Measurements from ENCODE around the gene DOCK10.

The DOCK10 gene

DNA sequence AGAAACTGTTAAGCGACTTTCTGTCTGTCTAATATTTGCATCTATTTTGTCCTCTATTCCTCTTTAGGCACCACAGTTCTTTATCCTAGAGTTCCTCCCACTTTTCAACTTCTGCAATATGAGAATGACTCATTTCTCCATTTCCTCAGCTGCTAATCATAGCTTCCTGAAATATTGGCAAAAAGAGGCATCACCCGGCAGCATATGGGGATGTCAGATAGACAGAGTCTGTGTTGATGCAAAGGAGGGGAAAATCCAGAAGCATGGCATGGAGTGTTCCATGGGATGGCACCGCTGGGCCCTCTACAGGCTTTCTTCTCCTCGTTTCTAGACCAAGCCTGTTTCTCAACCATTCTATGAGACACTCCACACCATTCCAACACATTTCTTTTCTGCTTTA is 93.4 kb downstream of the DOCK10 start:
- DNase-seq (ENCODE audit: low read depth in 2 of 2): no peak

DNA sequence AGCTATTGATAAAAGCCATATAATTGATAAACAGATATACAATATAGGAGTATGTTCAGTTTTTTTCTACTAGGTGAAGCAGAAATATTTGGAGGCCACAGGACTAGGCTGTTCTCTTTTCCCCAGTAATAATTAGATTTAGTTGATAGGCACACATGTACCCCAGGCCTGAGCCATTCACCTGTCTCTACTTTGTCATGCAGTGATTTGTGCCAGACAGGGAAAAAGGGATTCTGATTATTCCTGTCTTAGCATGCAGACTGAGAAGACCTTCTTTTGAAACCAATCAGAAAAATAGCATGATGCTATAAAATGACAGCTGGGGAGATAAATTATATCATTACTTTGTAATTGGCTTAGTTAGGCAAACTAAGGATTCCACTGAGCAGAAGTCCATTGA is 94.3 kb downstream of the DOCK10 start:
- DNase-seq (ENCODE audit: low read depth in 2 of 2): no peak

DNA sequence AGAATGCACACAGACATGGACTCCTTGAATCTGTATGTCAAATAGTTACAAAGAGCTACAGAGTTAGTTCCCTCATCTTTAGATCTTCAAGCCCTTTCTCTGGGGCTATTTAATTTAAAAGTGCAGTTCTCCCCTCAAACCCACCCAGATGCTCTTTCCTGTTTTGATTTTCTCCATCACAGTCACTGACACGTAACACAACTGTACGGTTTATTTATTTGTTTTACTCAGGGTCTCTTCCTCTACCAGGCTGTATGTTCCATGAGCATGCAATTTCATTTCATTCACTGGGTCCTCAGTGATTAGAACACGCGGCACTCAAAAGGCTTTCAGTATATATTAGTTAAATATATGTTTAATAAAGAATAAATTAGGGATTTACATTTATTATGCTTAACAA is 94.7 kb downstream of the DOCK10 start:
- DNase-seq (ENCODE audit: low read depth in 2 of 2): no peak

DNA sequence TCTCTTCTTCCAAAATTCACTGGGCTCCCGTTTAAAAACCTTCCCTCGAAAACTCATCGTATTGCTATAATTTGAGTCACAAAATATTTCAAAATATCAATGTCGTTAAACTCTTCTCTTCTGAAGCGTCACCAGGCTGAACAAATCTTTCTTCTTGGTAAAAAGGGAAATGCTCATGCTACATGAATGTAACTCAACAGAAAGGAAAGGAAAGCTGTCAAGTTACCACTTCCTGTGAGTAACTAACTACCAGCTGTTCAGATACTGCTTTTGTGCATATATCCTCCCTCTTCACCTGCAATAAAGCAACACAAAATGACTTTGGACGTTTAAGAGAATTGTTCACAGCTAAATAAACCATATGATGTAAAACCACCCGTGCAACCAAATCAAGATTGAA is 95.4 kb downstream of the DOCK10 start:
- no peak for DNase-seq (ENCODE audit: low read depth in 2 of 2)

DNA sequence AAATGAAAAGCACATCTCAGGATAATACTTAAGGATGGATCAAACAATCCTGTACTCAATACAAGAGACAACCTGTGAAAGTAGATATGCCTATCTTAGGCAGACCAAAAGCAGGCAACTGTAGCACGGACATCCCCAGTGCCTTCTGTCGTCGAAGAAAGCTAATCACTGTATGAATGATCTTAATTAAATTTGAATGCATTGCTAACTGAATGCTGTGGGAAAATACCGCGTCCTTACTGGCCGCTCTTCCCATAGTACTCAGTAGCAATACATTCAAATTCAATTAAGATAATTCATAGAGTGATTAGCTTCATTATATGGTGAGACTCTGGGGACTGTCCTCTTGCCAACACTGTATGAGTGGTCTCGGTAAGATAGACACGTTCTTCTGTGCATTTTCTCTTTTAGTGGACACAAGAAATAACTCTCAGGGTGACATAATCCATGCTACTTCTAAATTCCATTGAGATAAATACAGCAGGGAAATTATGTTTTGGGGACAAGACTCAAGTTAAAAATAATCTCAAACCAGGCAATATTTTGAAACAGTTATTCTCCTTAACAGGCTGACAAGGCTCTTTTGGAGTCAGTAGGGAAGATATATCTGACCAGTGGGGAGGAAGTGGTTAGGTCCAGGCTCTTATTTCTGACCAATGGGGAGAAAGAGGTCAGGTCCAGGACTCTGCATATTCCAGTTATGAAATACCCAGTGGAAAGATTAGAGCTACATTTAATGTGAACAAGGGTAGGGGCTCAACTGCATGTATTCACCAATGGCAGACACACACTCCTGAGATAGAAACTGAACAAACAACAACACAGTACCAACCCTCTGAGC is 97.3 kb downstream of the DOCK10 start:
- no peak for DNase-seq (ENCODE audit: low read depth in 2 of 2)

DNA sequence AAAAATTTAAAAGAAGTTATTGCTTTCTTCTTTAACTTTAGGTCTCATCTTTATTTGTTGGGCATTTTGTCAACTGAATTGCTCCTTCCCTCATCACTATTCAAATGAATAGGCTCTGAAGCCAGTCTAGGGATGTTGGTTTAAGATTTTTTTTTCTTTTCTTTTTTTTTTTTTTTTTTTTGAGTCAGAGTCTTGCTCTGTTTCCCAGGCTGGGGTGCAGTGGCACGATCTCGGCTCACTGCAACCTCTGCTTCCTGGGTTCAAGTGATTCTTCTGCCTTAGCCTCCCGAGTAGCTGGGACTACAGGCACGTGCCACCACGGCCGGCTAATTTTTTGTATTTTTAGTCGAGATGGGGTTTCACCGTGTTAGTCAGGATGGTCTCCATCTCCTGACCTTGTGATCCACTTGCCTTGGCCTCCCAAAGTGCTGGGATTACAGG is 98.6 kb downstream of the DOCK10 start:
- peak in 1 of 2 donors; percentile 43 for DNase-seq (ENCODE audit: low read depth in 2 of 2)

DNA sequence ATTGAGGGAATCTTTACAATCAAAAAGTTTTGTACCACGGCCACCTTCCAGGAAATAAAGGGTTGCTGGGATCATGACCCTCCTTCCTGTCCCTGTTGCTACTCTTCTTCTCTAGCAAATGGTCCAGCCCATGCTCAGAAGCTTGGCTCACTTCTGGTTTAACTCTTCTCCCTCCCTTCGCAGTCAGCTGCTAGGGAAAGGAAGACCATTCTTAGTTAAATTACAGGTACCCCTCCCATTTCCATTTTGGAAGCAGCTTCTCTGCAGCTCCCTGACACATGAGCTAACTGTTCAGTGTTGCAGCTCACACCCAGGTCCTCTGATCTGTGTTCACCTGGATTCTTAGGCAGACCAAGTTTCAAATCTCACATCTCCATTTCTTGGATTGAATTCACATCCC is 100.3 kb downstream of the DOCK10 start:
- no peak for DNase-seq (ENCODE audit: low read depth in 2 of 2)

DNA sequence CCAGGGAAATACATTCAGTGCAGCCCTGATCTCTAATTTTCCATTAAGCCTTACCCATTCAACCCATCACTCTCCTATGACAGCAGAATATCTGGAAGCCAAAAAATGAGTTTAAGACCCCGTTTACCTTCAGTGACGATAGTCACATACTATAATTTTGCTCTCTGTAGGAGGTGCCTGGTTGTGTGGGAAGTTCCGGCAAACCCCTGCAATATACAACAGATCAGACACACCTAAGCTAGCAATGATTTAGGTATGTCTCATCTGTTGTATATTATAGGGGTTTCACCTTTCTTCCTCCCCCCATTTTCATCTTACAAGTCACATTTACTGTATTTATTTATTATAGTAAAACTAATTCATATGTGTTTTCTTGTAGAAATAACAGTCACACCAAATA is 101.7 kb downstream of the DOCK10 start:
- DNase-seq (ENCODE audit: low read depth in 2 of 2): no peak

DNA sequence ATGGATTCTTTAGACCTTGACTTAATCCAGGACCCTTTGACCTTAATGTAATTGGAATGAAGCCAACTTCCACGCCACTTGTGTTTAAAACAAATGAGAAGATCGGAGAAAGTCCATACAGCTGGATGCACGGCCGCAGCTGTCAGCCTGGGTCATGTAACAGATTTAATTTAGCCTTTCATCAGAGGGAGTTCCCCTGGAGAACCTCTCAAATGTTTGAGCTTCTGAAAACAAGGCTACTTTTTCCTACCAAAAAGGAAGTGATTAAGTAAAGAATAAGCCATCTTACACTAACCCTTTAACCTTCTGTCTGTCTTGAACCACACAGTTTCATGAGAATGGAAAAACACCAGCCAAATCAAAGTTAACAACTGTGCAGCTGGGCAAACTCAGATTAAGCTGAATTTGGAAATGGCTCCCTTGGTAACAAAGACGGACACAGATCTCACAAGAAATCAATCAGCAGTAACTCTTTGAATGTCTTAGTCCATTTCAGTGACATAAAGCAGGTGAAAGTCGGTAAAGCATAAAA is 103.6 kb downstream of the DOCK10 start:
- DNase-seq (ENCODE audit: low read depth in 2 of 2): no peak

DNA sequence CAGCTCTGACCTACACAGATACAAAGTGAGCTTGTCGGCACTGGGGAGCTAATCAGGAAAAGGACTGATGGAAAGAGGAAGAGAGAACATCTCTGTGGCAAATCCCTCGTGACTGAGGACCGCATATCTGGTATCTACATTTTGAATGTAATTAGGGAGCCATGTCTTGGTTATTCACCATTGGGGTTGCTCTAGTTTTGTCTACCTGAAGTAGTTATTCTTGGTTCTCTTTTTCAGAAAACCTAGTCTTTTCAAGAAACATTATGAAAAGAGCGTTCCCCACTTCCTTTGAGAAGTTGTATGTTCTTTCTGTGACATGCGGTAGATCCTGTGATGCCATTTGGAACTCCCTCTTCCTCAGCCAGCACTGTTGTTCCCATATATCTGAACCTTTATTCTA is 104.4 kb downstream of the DOCK10 start:
- no peak for DNase-seq (ENCODE audit: low read depth in 2 of 2)

DNA sequence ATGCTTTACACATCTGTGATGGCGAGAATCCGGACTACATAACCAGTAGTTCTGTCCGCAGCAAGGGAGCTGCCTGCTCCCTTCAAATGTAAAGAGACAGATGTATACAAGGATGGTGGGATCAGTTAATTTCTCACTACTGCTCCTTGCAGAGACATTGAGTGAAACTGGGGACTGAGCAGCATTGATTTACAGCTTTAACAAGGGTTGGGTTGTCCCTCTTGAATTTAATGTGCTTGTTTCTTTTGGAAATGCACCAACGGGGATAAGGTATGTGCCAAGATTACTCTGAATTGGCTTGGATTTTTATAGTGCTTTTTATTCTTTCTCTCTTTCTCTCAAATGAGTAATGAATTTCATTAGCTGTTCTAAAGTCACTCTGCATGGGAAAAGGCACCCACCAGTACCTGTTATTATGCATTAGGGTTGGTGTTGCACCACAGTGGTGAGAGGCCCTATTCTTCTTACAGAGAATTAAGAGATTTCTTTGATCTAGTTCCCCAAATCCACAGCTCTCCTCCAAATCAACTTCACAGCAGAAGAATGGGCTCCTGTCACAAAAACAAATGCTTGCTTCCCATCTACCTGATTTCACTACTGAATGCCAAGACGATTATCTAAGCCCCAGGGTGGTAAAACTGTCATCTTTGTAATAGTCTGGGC is 107.6 kb downstream of the DOCK10 start:
- DNase-seq (ENCODE audit: low read depth in 2 of 2): no peak

DNA sequence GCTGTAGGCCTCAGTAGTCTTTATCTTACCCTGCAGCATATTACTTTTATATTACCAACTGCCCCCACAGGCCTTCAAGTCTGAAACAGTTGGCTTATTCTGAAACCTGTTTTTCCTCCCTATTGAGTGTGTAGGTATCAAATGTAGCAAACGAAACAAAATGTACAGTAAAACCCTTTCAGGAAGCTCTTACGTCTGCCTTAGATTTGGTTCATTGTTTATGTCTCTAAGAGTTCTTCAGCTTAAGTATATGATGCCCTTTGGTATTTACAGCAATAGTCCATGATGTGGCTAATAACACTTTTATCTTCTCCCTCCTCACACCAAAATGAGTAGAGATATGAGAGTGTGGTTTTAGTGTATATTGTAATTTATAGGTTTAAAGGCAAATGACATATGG is 108.8 kb downstream of the DOCK10 start:
- DNase-seq (ENCODE audit: low read depth in 2 of 2): no peak

DNA sequence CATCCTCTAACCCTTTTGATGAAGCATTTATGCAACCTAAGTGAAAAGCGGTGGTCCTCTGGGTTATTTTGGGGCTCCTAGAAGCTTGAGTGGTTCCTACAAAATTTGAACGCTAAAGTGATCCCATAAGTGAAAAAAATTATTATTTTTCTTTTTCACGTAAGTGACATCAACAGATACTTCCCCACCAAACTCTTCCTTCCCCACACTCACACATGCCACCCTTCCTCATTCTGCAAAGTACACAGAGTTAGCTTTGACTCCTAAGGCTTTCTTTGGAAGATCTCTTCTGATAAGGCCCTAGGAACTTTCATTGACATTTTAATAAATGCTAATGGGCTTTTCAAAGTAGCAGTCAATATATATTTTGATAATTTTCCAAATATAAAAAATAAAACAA is 109.7 kb downstream of the DOCK10 start:
- no peak for DNase-seq (ENCODE audit: low read depth in 2 of 2)

DNA sequence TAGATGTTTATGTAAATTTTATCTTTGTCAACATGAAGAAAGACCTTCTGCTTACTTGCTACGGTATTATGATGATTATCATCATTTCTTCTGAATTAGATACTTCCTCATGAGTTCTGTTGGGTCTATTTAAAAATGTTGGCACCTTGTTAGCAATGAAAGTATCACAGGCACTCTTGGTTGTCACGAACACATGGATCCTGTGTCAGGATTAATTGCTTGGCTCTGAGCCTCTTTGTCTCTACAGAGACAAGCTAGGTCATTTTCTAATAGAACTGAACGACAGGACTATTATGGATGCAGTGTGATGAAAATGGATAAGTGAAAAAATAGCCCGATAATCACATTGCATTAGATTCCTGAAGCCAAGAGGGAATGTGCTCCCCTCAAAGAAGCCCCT is 110.3 kb downstream of the DOCK10 start:
- DNase-seq (ENCODE audit: low read depth in 2 of 2): no peak

DNA sequence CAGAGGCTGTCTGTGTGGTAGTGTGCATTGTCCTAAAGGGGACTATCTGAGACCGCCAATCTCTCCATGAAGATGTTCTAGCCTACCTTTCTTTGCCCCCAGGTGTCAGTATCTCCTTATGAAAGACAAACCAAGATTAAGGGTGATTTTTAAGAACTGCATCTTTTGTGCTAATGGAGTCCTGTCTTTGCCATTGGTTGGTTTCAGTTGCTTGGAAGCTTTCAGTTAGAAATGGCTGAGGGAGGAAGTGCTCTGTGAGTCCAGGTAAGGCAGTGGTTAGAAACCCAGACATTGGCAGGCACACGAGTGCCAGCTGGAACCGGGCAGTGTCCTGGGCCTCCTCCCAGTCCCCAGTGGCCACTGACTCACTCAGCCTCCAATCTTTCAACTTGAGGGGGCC is 111.3 kb downstream of the DOCK10 start:
- DNase-seq (ENCODE audit: low read depth in 2 of 2): no peak

DNA sequence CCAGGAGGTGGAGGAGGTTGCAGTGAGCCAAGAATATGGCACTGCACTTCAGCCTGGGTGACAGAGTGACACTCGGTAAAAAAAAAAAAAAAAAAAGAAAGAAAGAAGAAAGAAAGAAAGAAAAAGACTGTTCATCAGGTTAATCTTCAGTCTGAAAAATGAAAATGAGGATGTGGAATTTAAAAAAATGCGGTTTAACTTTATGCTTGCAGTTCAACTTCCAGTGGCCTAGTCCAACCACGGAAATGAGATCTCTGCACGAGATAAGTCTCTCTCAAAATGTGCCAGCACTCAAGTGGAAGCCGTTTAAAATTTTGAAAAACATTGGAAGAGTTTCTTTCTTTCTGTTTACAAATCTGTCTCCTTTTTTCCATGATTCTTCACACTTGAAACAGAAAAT is 112.1 kb downstream of the DOCK10 start:
- no peak for DNase-seq (ENCODE audit: low read depth in 2 of 2)

DNA sequence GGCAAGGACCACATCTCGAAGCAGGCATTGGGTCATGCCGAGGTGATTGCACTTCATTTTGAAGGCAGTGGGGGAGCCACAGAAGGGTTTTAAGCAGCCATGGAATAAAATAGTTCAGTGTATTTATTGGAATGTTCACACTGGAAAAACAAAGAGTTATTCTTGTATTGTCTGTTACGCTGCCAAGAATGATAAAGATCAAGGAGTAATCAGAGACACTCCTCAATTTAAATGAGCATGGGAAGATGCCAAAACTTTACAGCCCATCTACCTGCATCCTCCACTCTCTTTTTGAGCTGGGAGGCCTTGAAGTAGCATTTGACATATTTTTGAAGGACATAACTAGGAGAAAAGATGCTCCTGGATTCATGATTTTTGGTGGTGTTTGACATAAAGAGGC is 112.8 kb downstream of the DOCK10 start:
- no peak for DNase-seq (ENCODE audit: low read depth in 2 of 2)

DNA sequence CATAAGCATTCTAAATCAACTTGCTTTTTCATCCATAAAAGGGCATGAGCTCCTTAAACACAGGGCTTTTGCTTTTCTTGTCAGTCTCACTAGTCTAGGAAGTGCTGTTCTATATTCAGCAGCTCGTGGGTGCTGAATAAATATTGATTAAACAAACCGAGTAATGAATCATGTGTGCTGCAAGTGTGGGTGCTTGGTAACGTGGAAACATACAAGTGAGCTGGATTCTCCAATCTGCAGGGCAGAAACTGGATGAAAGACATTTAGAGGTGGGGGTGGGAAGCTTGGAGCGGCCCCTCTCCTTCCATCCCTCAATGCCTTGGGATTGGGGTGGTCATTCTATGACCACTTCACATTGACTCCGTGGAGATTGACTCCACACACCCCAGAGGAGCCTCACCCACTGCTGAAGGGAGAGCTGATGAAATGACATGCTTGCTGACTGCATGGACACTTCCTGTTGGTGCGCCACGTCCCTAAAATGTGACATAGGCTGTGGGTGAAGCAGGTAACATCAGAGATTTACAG is 114.6 kb downstream of the DOCK10 start:
- peak; percentile 50 to 53 for DNase-seq (ENCODE audit: low read depth in 2 of 2)

DNA sequence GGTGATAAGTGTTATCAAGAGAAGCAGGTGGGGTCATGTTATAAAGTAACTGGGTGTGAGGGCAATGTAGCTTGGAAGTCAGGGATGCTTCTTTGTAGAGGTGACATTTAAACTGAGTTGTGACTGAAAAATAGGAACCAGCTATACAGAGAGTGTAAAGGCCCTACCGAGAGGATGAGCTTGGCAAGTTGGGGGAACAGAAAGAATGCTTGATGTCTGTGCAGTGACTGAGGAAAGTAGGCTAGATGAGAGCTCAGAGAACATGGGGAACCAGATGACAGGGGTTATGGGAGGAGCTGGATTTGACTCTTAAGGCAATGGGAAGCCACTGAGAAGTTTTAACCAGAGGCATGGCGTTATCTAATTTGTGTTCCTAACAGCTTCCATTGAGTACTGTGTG is 115.3 kb downstream of the DOCK10 start:
- DNase-seq (ENCODE audit: low read depth in 2 of 2): no peak

DNA sequence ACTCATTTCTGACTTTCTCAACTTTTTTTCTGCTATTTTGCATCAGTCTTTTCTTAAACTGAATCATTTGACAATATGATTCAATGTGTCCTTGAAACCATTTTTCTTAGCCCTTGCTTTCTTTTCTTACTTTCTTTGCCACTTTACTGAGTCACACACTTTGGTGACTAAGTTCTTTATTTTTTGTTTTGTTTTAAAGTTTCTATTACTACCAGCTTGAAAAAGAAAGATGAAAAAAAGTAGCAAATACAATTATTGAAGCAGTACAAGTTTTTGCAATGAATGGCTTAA is 116.5 kb downstream of the DOCK10 start:
- no peak for DNase-seq (ENCODE audit: low read depth in 2 of 2)

DNA sequence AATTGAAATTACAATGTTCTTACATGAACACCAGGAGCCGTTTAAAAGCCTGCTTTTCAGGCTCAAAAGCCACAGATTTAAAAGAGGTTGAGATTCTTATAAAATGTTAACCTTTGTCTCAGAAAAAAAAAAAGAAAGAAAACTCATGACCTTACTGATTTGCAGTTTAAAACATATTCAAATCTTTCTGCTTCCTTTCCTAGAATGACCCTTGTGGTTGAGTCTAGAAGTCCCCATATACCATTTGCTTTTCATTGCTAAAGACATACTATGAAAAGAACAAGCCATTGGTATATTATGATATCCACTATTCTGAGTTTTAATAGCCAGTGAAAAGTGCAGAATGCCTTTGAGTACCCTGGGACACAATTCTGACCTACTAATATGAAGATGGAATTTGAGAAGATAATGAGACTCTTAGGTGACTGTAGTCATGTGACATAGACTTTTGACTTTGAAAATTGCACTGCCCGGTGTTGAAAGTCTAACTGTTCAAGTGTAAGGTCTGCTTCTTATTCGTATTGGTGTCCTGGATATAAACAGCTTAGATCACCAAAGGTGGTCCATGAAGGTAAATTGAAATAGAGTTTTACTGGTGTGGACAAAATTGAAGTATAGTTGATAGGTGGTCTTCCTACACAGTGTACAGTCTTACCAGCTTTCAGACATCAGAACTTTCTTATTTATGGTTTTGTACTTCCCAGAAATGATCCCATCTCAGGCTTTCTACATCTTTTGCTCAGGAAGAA is 117.0 kb downstream of the DOCK10 start:
- DNase-seq (ENCODE audit: low read depth in 2 of 2): no peak

DNA sequence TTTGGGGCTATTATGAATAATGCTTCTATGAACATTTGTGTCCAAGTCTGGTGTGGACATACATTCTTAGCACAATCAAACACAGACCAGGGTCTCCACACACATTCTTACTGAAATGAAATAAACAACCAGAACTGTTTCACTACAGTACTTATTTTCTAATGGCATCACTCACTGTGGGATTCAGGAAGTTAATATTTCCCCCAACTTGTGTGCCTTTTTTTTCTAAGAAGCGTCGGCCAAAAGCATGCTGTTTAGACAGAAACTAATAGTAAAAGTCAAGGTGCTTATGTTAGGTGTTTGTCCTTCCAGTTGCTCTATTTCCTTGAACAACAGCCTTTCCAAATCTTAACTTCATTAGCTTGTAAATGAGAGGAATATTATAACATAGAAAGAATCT is 117.6 kb downstream of the DOCK10 start:
- DNase-seq (ENCODE audit: low read depth in 2 of 2): no peak

Measured in stimulated activated CD4-positive, alpha-beta T cell treated with anti-CD3 and anti-CD28 coated beads, Interleukin-15, amount 100 ng/mL, for 48 hours (primary cell).